NT2/D1 (cell line): ENCODE results near the gene RIOK3.

ENCODE experiments used
- SUZ12 ChIP-seq: IDR thresholded peaks from 2 replicates; pipeline ENCODE4 v1.6.1; 2011; ENCODE audit not compliant: insufficient read length, insufficient read depth; ENCODE audit errors: extremely low read depth
- YY1 ChIP-seq: IDR thresholded peaks from 2 replicates; pipeline ENCODE4 v1.6.1; 2011; ENCODE audit not compliant: insufficient read length, insufficient read depth
- ZNF274 ChIP-seq: IDR thresholded peaks from 2 replicates; pipeline ENCODE4 v1.6.1; 2011; ENCODE audit warnings: mild to moderate bottlenecking, low read depth, low read length

DNA sequence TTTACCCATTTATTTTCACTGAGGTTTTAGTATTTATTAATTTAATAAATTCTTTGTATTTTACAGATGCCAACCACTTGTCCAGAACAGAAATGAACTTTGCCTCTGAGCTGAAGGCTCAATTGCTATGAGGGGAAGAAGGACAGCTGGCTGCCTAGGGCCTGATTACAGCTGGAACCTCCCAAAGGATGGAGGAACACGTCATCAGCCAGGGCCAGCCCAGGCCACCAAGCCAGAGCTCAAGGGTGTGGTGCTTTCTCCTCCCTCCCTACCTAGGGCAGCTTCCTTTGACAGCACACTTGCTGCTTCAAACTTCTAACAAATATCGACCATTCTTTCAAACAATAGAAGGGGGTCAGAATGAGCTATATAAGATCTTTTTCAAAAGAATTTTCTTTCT lies 19.7 kb upstream of the RIOK3 start:
- TF ChIP-seq YY1, result no peak
- TF ChIP-seq ZNF274, result no peak
- TF ChIP-seq SUZ12, result no peak
